Type B pancreatic cell (in vitro differentiated cells): ENCODE results near the gene SLC7A7. TPM values are rescaled to one million over a fixed set of nuclear protein-coding genes. Genes with fewer than 3 reads are reported as not detected.
A peak's percentile ranks its signal among the peaks of the same experiment; 100 is the strongest.
"Not testable (repeated sequence)": the region's sequence is repeated elsewhere in the genome, so short reads cannot be mapped to it uniquely, and the experiment has no call there.

ENCODE experiments used
- DNase-seq: peaks from one replicate; pipeline ENCODE4 v3.0.0; 2021; ENCODE audit warnings: mixed read lengths; ENCODE audit not compliant: unreplicated experiment; ENCODE audit errors: extremely low spot score
- H3K27ac Mint-ChIP-seq: 2 replicates; pipeline ENCODE4 v1.8.0; 2021; ENCODE audit warnings: mild to moderate bottlenecking, mixed read lengths
- H3K27me3 Mint-ChIP-seq: 2 replicates; pipeline ENCODE4 v1.8.0; 2021; ENCODE audit warnings: mixed read lengths
- H3K36me3 Mint-ChIP-seq: 2 replicates; pipeline ENCODE4 v1.8.0; 2021; ENCODE audit warnings: mixed read lengths
- H3K4me1 Mint-ChIP-seq: one replicate; pipeline ENCODE4 v1.8.0; 2021; ENCODE audit warnings: mixed read lengths; ENCODE audit not compliant: unreplicated experiment
- H3K4me3 Mint-ChIP-seq: 2 replicates; pipeline ENCODE4 v1.8.0; 2021; ENCODE audit warnings: mild to moderate bottlenecking, mixed read lengths
- H3K9me3 Mint-ChIP-seq: 2 replicates; pipeline ENCODE4 v1.8.0; 2021; ENCODE audit warnings: mixed read lengths
- CTCF ChIP-seq: fragments of 200-600 bp; sonication (generic); conservative IDR thresholded peaks from 2 replicates; pipeline ENCODE4 v1.5.0; 2021; ENCODE audit warnings: antibody characterized with exemption, mild to moderate bottlenecking
- total RNA-seq: library from RNA; stranded (reverse); gene quantifications from 2 replicates; pipeline ENCODE4 v1.2.1, GENCODE V29; 2021; ENCODE audit warnings: low replicate concordance

The SLC7A7 gene
- total RNA-seq, 1 donor from 2014 or later = 9.7 TPM

GRCh38 chr14:22807432-22808087, 7.7 kb downstream of the SLC7A7 start:
- no peaks in the 10 kb centered on the region for H3K9me3 Mint-ChIP-seq
- peaks cover 5% of the 10 kb centered on the region for H3K27me3 Mint-ChIP-seq
- no peak overlapping the region for H3K4me3 Mint-ChIP-seq
- TF ChIP-seq CTCF = no peak
- peak overlapping the region; percentile 57 for H3K27ac Mint-ChIP-seq
- no peaks in the 10 kb centered on the region for H3K36me3 Mint-ChIP-seq
- DNase-seq = no peak
- H3K4me1 Mint-ChIP-seq = no peaks in the 10 kb centered on the region

- DNase-seq, H3K36me3 Mint-ChIP-seq, H3K4me1 Mint-ChIP-seq, H3K27ac Mint-ChIP-seq, H3K4me3 Mint-ChIP-seq, H3K9me3 Mint-ChIP-seq, H3K27me3 Mint-ChIP-seq: not testable (repeated sequence)
Measured at GRCh38 chr14:22805235-22805634, 10.0 kb downstream of the SLC7A7 start.

- peaks cover 18% of the 10 kb centered on the region for H3K27me3 Mint-ChIP-seq
- no peaks in the 10 kb centered on the region for H3K36me3 Mint-ChIP-seq
- no peak for TF ChIP-seq CTCF
- H3K9me3 Mint-ChIP-seq = no peaks in the 10 kb centered on the region
- no peak overlapping the region for H3K4me3 Mint-ChIP-seq
- H3K27ac Mint-ChIP-seq = no peak overlapping the region
- H3K4me1 Mint-ChIP-seq = no peaks in the 10 kb centered on the region
- DNase-seq = no peak
Measured at GRCh38 chr14:22803687-22803974, 11.6 kb downstream of the SLC7A7 start.

GRCh38 chr14:22802860-22803686, 12.2 kb downstream of the SLC7A7 start:
- H3K27me3 Mint-ChIP-seq = peaks cover 22% of the 10 kb centered on the region
- no peaks in the 10 kb centered on the region for H3K9me3 Mint-ChIP-seq
- H3K4me3 Mint-ChIP-seq = no peak overlapping the region
- H3K36me3 Mint-ChIP-seq = no peaks in the 10 kb centered on the region
- H3K4me1 Mint-ChIP-seq = no peaks in the 10 kb centered on the region
- no peak for DNase-seq
- H3K27ac Mint-ChIP-seq = no peak overlapping the region
- TF ChIP-seq CTCF = no peak

- Mint-ChIP-seq H3K36me3 (no peaks in the 10 kb centered on the region), H3K27me3 (peaks cover 29% of the 10 kb centered on the region), H3K9me3 (no peaks in the 10 kb centered on the region), H3K27ac (no peak overlapping the region), H3K4me1 (peaks cover 5% of the 10 kb centered on the region), H3K4me3 (no peak overlapping the region)
- DNase-seq = no peak
- TF ChIP-seq CTCF = no peak
Measured at GRCh38 chr14:22801716-22802115, 13.5 kb downstream of the SLC7A7 start.

GRCh38 chr14:22800346-22800745, 14.9 kb downstream of the SLC7A7 start:
- DNase-seq = no peak
- Mint-ChIP-seq H3K36me3 (no peaks in the 10 kb centered on the region), H3K9me3 (no peaks in the 10 kb centered on the region), H3K4me3 (no peak overlapping the region), H3K27me3 (peaks cover 34% of the 10 kb centered on the region), H3K27ac (no peak overlapping the region), H3K4me1 (peaks cover 9% of the 10 kb centered on the region)
- no peak for TF ChIP-seq CTCF
